HG03575 (cell line): ENCODE data around the gene EIF4B.

Experiments
- ATAC-seq: cut with Tn5 transposase; IDR thresholded peaks from one replicate; pipeline ENCODE4 v1.9.1; 2021; ENCODE audit not compliant: unreplicated experiment, insufficient number of reproducible peaks, low FRiP score; ENCODE audit errors: extremely low read depth

EIF4B gene

GRCh38 chr12:53044052-53044581, 37.9 kb downstream of the EIF4B start:
- ATAC-seq, result no peak

- ATAC-seq, result no peak
These were observed 38.8 kb downstream of the EIF4B start for GRCh38 chr12:53044896-53045695.

- no peak for ATAC-seq
These were observed 39.4 kb downstream of the EIF4B start for GRCh38 chr12:53045696-53046045.

GRCh38 chr12:53046655-53047220, 40.5 kb downstream of the EIF4B start:
- ATAC-seq, result no peak

GRCh38 chr12:53047221-53048032, 41.2 kb downstream of the EIF4B start:
- no peak for ATAC-seq

GRCh38 chr12:53048033-53048779, 42.0 kb downstream of the EIF4B start:
- no peak for ATAC-seq

- ATAC-seq, result no peak
These were observed 42.6 kb downstream of the EIF4B start for GRCh38 chr12:53048780-53049401.

GRCh38 chr12:53049571-53050318, 43.5 kb downstream of the EIF4B start, which contains the start of gene TNS2:
Gene TNS2, plus strand, starts transcription at chr12:53050065. Its CDS starts 121 bp downstream, at chr12:53050186.
- ATAC-seq, result no peak

GRCh38 chr12:53050426-53051057, 44.3 kb downstream of the EIF4B start:
- no peak for ATAC-seq

- ATAC-seq, result no peak
These were observed 45.0 kb downstream of the EIF4B start for GRCh38 chr12:53051058-53051880.

GRCh38 chr12:53051881-53052412, 45.7 kb downstream of the EIF4B start:
- ATAC-seq, result no peak

GRCh38 chr12:53052419-53053217, 46.4 kb downstream of the EIF4B start:
- no peak for ATAC-seq

GRCh38 chr12:53053218-53054111, 47.2 kb downstream of the EIF4B start:
- no peak for ATAC-seq

- no peak for ATAC-seq
These were observed 48.0 kb downstream of the EIF4B start for GRCh38 chr12:53054112-53054878.
